Activated gamma-delta T cell treated with Interleukin-2 at 50 U/mL for 16 hours (primary cell): ENCODE measurements around the gene RASSF6.
"Not testable (repeated sequence)": the region's sequence is repeated elsewhere in the genome, so short reads cannot be mapped to it uniquely, and the experiment has no call there.

ENCODE experiments used
- DNase-seq: peaks from one replicate; pipeline ENCODE4 v3.0.0-alpha.2; 2020

The RASSF6 gene

GRCh38 chr4:73620115-73620792 is at the start of gene RASSF6:
RASSF6 (minus strand) TSS chr4:73620436; CDS start chr4:73611795, 8,641 bp downstream.
- no peak for DNase-seq

- DNase-seq = no peak
Observed at GRCh38 chr4:73669410-73670183, 49.4 kb upstream of the RASSF6 start.

GRCh38 chr4:73668782-73669201 is 48.6 kb upstream of the RASSF6 start:
- DNase-seq = no peak

- DNase-seq = not testable (repeated sequence)
Observed at GRCh38 chr4:73665924-73666323, 45.7 kb upstream of the RASSF6 start.

GRCh38 chr4:73664470-73664869 is 44.2 kb upstream of the RASSF6 start:
- DNase-seq = no peak

GRCh38 chr4:73663576-73663975 is 43.3 kb upstream of the RASSF6 start:
- DNase-seq = no peak

- no peak for DNase-seq
Observed at GRCh38 chr4:73662709-73663546, 42.7 kb upstream of the RASSF6 start.

GRCh38 chr4:73661646-73662119 is 41.4 kb upstream of the RASSF6 start:
- DNase-seq = no peak

- no peak for DNase-seq
Observed at GRCh38 chr4:73660808-73661207, 40.6 kb upstream of the RASSF6 start.

- DNase-seq = no peak
Observed at GRCh38 chr4:73653695-73654106, 33.5 kb upstream of the RASSF6 start.

- no peak for DNase-seq
Observed at GRCh38 chr4:73650250-73650649, 30.0 kb upstream of the RASSF6 start.

GRCh38 chr4:73648478-73648877 is 28.2 kb upstream of the RASSF6 start:
- DNase-seq = no peak

GRCh38 chr4:73646117-73646516 is 25.9 kb upstream of the RASSF6 start:
- DNase-seq = no peak

- no peak for DNase-seq
Observed at GRCh38 chr4:73631565-73632226, 11.5 kb upstream of the RASSF6 start.

GRCh38 chr4:73628834-73629233 is 8.6 kb upstream of the RASSF6 start:
- not testable (repeated sequence) for DNase-seq

- DNase-seq = no peak
Observed at GRCh38 chr4:73621357-73621756, 1.1 kb upstream of the RASSF6 start.

GRCh38 chr4:73619346-73619745 is 890 bp downstream of the RASSF6 start:
- DNase-seq = no peak

- no peak for DNase-seq
Observed at GRCh38 chr4:73617256-73617655, 3.0 kb downstream of the RASSF6 start.

- no peak for DNase-seq
Observed at GRCh38 chr4:73615613-73616012, 4.6 kb downstream of the RASSF6 start.

GRCh38 chr4:73614311-73614867 is 5.8 kb downstream of the RASSF6 start:
- no peak for DNase-seq

GRCh38 chr4:73613130-73613529 is 7.1 kb downstream of the RASSF6 start:
- DNase-seq = no peak

GRCh38 chr4:73612032-73612431 is 8.2 kb downstream of the RASSF6 start:
- DNase-seq = no peak
